Sigmoid colon (tissue), 7 donors: ENCODE results near the gene CWC15. TPM values are rescaled to one million over a fixed set of nuclear protein-coding genes. Genes with fewer than 3 reads are reported as not detected.
A peak's percentile ranks its signal among the peaks of the same experiment; 100 is the strongest.

Source experiments
- DNase-seq: peaks from one replicate; pipeline ENCODE4 v3.0.0-alpha.2; 2019
- H3K27ac ChIP-seq, 4 donors: fragments of 200-600 bp; sonication (generic); one replicate each; pipeline ENCODE4 v1.5.1; 2016 to 2019; ENCODE audit warnings: mild to moderate bottlenecking in 1 of 4
- H3K27me3 ChIP-seq, 3 donors: fragments of 200-600 bp; sonication (generic); one replicate each; pipeline ENCODE4 v1.5.1; 2019; ENCODE audit warnings: mild to moderate bottlenecking in 1 of 3
- H3K36me3 ChIP-seq, 4 donors: fragments of 200-600 bp; sonication (generic); one replicate each; pipeline ENCODE4 v1.5.1; 2016 to 2019
- H3K4me1 ChIP-seq, 4 donors: fragments of 200-600 bp; sonication (generic); one replicate each; pipeline ENCODE4 v1.5.1; 2017 to 2019
- H3K4me3 ChIP-seq, 4 donors: fragments of 200-600 bp; sonication (generic); one replicate each; pipeline ENCODE4 v1.5.1; 2017 to 2019; ENCODE audit warnings: mild to moderate bottlenecking in 2 of 4, moderate library complexity in 1 of 4
- H3K9me3 ChIP-seq, 4 donors: fragments of 200-600 bp in 3 of 4; sonication (generic) in 3 of 4; one replicate each; pipeline versions ENCODE4 v1.5.1 to v1.6.1; 2013 to 2019
- EP300 ChIP-seq, 4 donors: sonication (generic); formaldehyde crosslinking; IDR thresholded peaks; one replicate each; pipeline ENCODE4 v1.6.1; 2017; ENCODE audit warnings: antibody characterized with exemption in 4 of 4
- POLR2A ChIP-seq, 2 donors: fragments of 450-650 bp; IDR thresholded peaks; one replicate each; pipeline ENCODE4 v1.6.1; 2016; ENCODE audit warnings: antibody characterized with exemption in 2 of 2, mild to moderate bottlenecking in 2 of 2, moderate library complexity in 2 of 2
- POLR2AphosphoS5 ChIP-seq, 4 donors: sonication (generic); formaldehyde crosslinking; IDR thresholded peaks; one replicate each; pipeline ENCODE4 v1.6.1; 2017; ENCODE audit warnings: antibody characterized with exemption in 4 of 4
- WGBS, 2 donors: extraction: QIAGEN DNeasy Blood & Tissue Kit; methylation state at CpG; one replicate each; pipeline ENCODE4 v1.1.7; 2013; 5-methylcytosine and 5-hydroxymethylcytosine counted together
- intact Hi-C: fragments of 100-400 bp; cut with DNase I; formaldehyde crosslinking; loops from one replicate; pipeline ENCODE4 v1.15.1; 2023
- polyA plus RNA-seq, 3 donors: library from polyadenylated mRNA; stranded (reverse); fragments of 200-250 nt; gene quantifications; one replicate each; pipeline ENCODE4 v1.2.3, GENCODE V29; 2013
- total RNA-seq, 4 donors: library from RNA; depleted of rRNA; stranded (reverse); fragments of >200 nt; gene quantifications; one replicate each; pipeline ENCODE4 v1.1.0, GENCODE V29; 2016
- TF ChIP-seq, protein P1 (sequence below), 4 experiments: fragments of 450-650 bp in 3 of 4; fragments of 200-600 bp in 1 of 4; IDR thresholded peaks; one replicate each; pipeline ENCODE4 v1.5.1; 2016 to 2019; ENCODE audit warnings: antibody characterized with exemption in 4 of 4, mild to moderate bottlenecking in 3 of 4, moderate library complexity in 2 of 4
- donor health status: healthy with polysubstance abuse.
- donor health status: Bipolar disorder and iron deficiency.
- donor health status: healthy.

CWC15 gene
- total and polyA plus RNA-seq, 7 donors: 39.8 to 69.9 (median 48.3) TPM

DNA sequence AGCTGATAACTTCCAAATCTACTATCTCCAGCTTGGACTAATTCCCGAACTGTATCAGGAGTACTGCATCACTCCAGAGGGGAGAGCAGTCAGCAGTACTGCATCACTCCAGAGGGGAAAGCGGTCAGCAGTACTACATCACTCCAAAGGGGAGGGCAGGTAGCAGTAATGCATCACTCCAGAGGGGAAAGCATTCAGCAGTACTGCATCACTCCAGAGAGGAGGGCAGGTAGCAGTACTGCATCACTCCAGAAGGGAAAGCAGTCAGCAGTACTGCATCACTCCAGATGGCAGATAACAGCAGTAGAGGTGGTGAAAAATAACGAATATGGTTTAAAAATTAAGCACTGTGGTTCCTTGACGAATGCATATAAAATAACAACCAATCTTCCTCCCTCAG, 8.4 kb downstream of the CWC15 start:
- no peaks in the 10 kb centered on the region for H3K4me1 ChIP-seq
- H3K9me3 ChIP-seq: no peaks in the 10 kb centered on the region
- no peak for TF ChIP-seq POLR2A (IDR thresholded peaks at IDR 0.05)
- TF ChIP-seq POLR2AphosphoS5 (IDR thresholded peaks at IDR 0.05): no peak
- TF ChIP-seq, protein P1, sequence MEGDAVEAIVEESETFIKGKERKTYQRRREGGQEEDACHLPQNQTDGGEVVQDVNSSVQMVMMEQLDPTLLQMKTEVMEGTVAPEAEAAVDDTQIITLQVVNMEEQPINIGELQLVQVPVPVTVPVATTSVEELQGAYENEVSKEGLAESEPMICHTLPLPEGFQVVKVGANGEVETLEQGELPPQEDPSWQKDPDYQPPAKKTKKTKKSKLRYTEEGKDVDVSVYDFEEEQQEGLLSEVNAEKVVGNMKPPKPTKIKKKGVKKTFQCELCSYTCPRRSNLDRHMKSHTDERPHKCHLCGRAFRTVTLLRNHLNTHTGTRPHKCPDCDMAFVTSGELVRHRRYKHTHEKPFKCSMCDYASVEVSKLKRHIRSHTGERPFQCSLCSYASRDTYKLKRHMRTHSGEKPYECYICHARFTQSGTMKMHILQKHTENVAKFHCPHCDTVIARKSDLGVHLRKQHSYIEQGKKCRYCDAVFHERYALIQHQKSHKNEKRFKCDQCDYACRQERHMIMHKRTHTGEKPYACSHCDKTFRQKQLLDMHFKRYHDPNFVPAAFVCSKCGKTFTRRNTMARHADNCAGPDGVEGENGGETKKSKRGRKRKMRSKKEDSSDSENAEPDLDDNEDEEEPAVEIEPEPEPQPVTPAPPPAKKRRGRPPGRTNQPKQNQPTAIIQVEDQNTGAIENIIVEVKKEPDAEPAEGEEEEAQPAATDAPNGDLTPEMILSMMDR (IDR thresholded peaks at IDR 0.05): no peak
- no peak for TF ChIP-seq EP300 (IDR thresholded peaks at IDR 0.05)
- 76 to 88% methylated on average over 4 of the region's 4 CpGs for WGBS, 2 donors
- intact Hi-C loops: loop anchor here (5.0 kb wide), 1 partner anchor 343 kb away; no protein-coding TSS in a partner anchor
- peaks cover 50 to 100% (median 63%) of the 10 kb centered on the region in 4 donors for H3K36me3 ChIP-seq
- H3K27ac ChIP-seq: no peak overlapping the region
- H3K27me3 ChIP-seq: no peaks in the 10 kb centered on the region
- H3K4me3 ChIP-seq: no peak overlapping the region
- no peak for DNase-seq

DNA sequence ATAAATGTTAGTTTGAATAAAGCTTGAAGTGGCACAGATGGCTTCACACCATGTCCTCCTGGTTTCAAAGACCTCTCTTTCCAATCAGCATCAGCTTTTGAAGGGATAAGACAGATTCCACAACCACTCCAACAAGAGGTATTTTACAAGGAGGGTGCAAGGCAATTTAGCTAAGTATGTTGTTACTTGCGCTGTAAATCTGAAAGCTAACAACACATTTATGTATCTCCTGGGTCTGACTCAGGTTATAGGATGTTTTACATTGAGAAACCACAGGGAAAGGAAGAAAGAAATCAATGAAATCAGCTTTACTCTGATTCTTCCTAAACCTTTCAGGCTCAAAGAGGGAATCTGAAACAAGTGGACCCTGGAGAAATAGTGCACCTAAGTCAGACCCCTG, 12.1 kb downstream of the CWC15 start:
- Histone ChIP-seq H3K36me3 (peaks cover 30 to 71% (median 44%) of the 10 kb centered on the region in 4 donors), H3K4me1 (no peaks in the 10 kb centered on the region), H3K9me3 (no peaks in the 10 kb centered on the region), H3K27me3 (no peaks in the 10 kb centered on the region), H3K27ac (no peak overlapping the region), H3K4me3 (no peak overlapping the region)
- no peak for DNase-seq
- 100% methylated on average over 1 of the region's 1 CpG for WGBS, 2 donors
- intact Hi-C loops: no loop called here
- TF ChIP-seq, protein P1 (IDR thresholded peaks at IDR 0.05): no peak
- TF ChIP-seq EP300 (IDR thresholded peaks at IDR 0.05): no peak
- TF ChIP-seq POLR2A (IDR thresholded peaks at IDR 0.05): no peak
- TF ChIP-seq POLR2AphosphoS5 (IDR thresholded peaks at IDR 0.05): no peak

DNA sequence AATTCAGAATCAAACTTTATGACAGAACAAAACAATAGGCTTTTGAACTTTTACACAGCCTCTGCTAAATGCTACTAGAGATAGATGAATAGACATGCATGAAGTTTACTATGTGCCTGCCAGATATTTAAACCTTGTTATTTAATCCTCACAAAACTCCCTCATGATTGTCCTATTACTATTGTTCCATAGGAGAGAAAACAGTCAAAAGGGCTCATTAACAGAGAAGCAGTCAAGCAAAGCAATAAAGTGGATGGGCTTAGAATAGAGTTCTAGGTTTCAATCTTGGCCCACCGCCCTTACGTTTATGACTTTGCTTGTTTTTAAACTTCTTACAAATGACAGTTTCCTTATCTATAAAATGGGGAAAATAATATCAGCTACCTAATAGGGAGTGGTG, 12.9 kb downstream of the CWC15 start:
- Histone ChIP-seq H3K4me1 (no peaks in the 10 kb centered on the region), H3K27me3 (no peaks in the 10 kb centered on the region), H3K36me3 (peaks cover 26 to 63% (median 37%) of the 10 kb centered on the region in 4 donors), H3K4me3 (no peak overlapping the region), H3K9me3 (no peaks in the 10 kb centered on the region), H3K27ac (no peak overlapping the region)
- TF ChIP-seq POLR2AphosphoS5 (IDR thresholded peaks at IDR 0.05) (no peak), EP300 (IDR thresholded peaks at IDR 0.05) (no peak), POLR2A (IDR thresholded peaks at IDR 0.05) (no peak)
- TF ChIP-seq, protein P1 (IDR thresholded peaks at IDR 0.05): no peak
- 93 to 95% methylated on average over 2 of the region's 2 CpGs for WGBS, 2 donors
- no peak for DNase-seq
- intact Hi-C loops: no loop called here

DNA sequence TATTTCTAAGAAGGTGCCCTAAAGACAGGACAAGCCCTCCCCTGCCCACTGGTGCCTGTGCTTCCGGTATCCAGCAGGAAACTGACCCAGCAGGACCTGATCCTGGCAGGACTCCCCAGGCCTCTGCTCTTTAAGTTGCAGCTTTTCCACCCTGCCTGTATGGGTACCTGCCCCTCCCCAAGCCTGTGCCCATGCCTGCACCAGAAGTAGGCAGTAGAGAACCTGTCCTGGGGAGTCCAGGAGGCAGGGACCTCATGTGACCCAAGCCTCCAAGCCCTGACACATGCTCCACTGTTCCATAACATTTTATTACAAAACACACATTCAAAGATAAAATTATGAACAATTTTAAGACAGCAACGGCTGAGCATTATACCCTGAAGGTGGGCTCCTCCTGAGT, 14.2 kb downstream of the CWC15 start:
- intact Hi-C loops: no loop called here
- no peak overlapping the region for H3K4me3 ChIP-seq
- DNase-seq: no peak
- no peak overlapping the region for H3K27ac ChIP-seq
- TF ChIP-seq, protein P1 (IDR thresholded peaks at IDR 0.05): no peak
- TF ChIP-seq POLR2AphosphoS5 (IDR thresholded peaks at IDR 0.05) (no peak), EP300 (IDR thresholded peaks at IDR 0.05) (no peak), POLR2A (IDR thresholded peaks at IDR 0.05) (no peak)
- H3K27me3 ChIP-seq: no peaks in the 10 kb centered on the region
- H3K36me3 ChIP-seq: peaks cover 15 to 50% (median 24%) of the 10 kb centered on the region in 4 donors
- no peaks in the 10 kb centered on the region for H3K9me3 ChIP-seq
- no peaks in the 10 kb centered on the region for H3K4me1 ChIP-seq
- 88 to 92% methylated on average over 2 of the region's 2 CpGs for WGBS, 2 donors

DNA sequence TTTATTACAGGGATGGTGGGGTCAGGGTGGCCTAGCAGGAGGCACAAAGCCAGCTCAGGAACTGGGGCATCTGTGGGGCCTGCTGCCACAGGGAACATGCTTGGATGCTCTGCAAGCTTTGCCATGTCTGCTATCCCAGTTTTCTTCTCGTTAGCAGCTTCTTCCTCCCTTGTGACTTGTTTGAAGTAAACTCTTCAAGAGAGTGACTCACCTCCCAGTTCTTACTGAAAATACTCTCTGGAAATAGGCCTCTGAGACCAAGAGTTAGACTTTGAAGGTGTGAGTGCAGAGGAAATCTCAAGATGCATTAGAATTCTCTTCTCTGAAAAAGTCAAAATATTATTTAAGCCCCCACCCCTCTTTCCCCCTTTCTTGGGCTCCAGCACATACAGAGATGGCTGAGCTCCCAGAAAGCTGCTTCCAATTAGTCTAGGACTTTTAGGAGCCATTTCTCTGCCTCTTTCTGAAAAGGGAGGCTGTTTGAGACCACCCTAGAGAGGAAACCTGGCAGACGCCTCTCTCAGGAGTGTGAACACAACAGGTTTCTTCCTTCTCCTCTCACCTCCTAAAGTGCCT, 15.1 kb downstream of the CWC15 start:
- Histone ChIP-seq H3K36me3 (peaks cover 15 to 40% (median 21%) of the 10 kb centered on the region in 4 donors), H3K4me1 (no peaks in the 10 kb centered on the region), H3K27ac (peak overlapping the region in 2 of 4 donors; percentile 18 to 55), H3K4me3 (no peak overlapping the region), H3K9me3 (no peaks in the 10 kb centered on the region), H3K27me3 (no peaks in the 10 kb centered on the region)
- 53 to 69% methylated on average over 2 of the region's 2 CpGs for WGBS, 2 donors
- intact Hi-C loops: no loop called here
- no peak for TF ChIP-seq EP300 (IDR thresholded peaks at IDR 0.05)
- TF ChIP-seq POLR2A (IDR thresholded peaks at IDR 0.05): no peak
- TF ChIP-seq, protein P1 (IDR thresholded peaks at IDR 0.05): no peak
- no peak for TF ChIP-seq POLR2AphosphoS5 (IDR thresholded peaks at IDR 0.05)
- no peak for DNase-seq
